Activated T-cell treated with anti-CD3 and anti-CD28 coated beads for 1 hour (primary cell): ENCODE data around the gene RBM24.

ENCODE experiments used
- DNase-seq: peaks from one replicate; pipeline ENCODE4 v3.0.0-alpha.2; 2020; ENCODE audit warnings: low read depth

The RBM24 gene

GRCh38 chr6:17281100-17281496 lies at the start of gene RBM24:
TSS of gene RBM24 (plus strand) at chr6:17281361. CDS start at chr6:17281582, 221 bp downstream.
- no peak for DNase-seq

- no peak for DNase-seq
These were observed 47.6 kb upstream of the RBM24 start for GRCh38 chr6:17233531-17233930.

GRCh38 chr6:17237246-17237645 lies 43.9 kb upstream of the RBM24 start:
- no peak for DNase-seq

- no peak for DNase-seq
These were observed 41.9 kb upstream of the RBM24 start for GRCh38 chr6:17239260-17239659.

GRCh38 chr6:17240803-17241500 lies 40.2 kb upstream of the RBM24 start:
- DNase-seq: no peak

GRCh38 chr6:17242087-17242486 lies 39.1 kb upstream of the RBM24 start:
- no peak for DNase-seq

GRCh38 chr6:17250237-17250636 lies 30.9 kb upstream of the RBM24 start:
- no peak for DNase-seq

GRCh38 chr6:17251953-17252352 lies 29.2 kb upstream of the RBM24 start:
- DNase-seq: no peak

GRCh38 chr6:17258749-17259148 lies 22.4 kb upstream of the RBM24 start:
- DNase-seq: no peak

GRCh38 chr6:17265570-17265969 lies 15.6 kb upstream of the RBM24 start:
- DNase-seq: no peak

- DNase-seq: no peak
These were observed 13.6 kb upstream of the RBM24 start for GRCh38 chr6:17267566-17267965.

- no peak for DNase-seq
These were observed 13.0 kb upstream of the RBM24 start for GRCh38 chr6:17268114-17268513.

GRCh38 chr6:17269840-17270239 lies 11.3 kb upstream of the RBM24 start:
- no peak for DNase-seq

- no peak for DNase-seq
These were observed 9.5 kb upstream of the RBM24 start for GRCh38 chr6:17271628-17272027.

- no peak for DNase-seq
These were observed 4.4 kb upstream of the RBM24 start for GRCh38 chr6:17276766-17277165.

- no peak for DNase-seq
These were observed 3.9 kb upstream of the RBM24 start for GRCh38 chr6:17277256-17277655.

- no peak for DNase-seq
These were observed 2.7 kb upstream of the RBM24 start for GRCh38 chr6:17278289-17279063.

GRCh38 chr6:17280138-17280537 lies 1.0 kb upstream of the RBM24 start:
- no peak for DNase-seq

GRCh38 chr6:17280552-17281090 lies 540 bp upstream of the RBM24 start:
- DNase-seq: no peak

GRCh38 chr6:17281497-17282481 lies 628 bp downstream of the RBM24 start:
- no peak for DNase-seq

GRCh38 chr6:17283074-17283473 lies 1.9 kb downstream of the RBM24 start:
- DNase-seq: no peak

GRCh38 chr6:17289630-17290061 lies 8.5 kb downstream of the RBM24 start:
- DNase-seq: no peak
